ENCODE data around the gene ELF5. TPM values are rescaled to one million over a fixed set of nuclear protein-coding genes. Genes with fewer than 3 reads are reported as not detected.

The ELF5 gene
- total and polyA plus RNA-seq, 2 of the 8 experiments (the other 6 are each of a cell fraction or from before 2014, with no cell fraction given) = not detected

- H2AFZ ChIP-seq (ENCODE audit: low read length) = no peak overlapping the region
- H3K9ac ChIP-seq (replicated peaks in 1 of 4; ENCODE audit: extremely low read depth in 1 of 4, low read depth in 3 of 4, low read length in 3 of 4) = no peak overlapping the region
- H4K20me1 ChIP-seq (replicated peaks in 1 of 2; ENCODE audit: control insufficient read depth in 1 of 2, insufficient read depth in 2 of 2, low read length in 2 of 2) = no peaks in the 10 kb centered on the region
- no peaks in the 10 kb centered on the region for H3K4me1 ChIP-seq (replicated peaks in 1 of 4; ENCODE audit: control insufficient read depth in 3 of 4, insufficient read depth in 4 of 4, low read length in 3 of 4)
- ChIA-PET CTCF (ENCODE audit: partially characterized antibody) (interaction anchor here (0.7 to 4.6 kb wide), 4 partner anchors 11 to 329 kb away, joined by 3 to 24 read pairs (median 6); no protein-coding TSS in a partner anchor), POLR2A (ENCODE audit: partially characterized antibody) (no interaction called here)
- WGBS, 2 experiments (ENCODE audit: extremely low coverage in 1 of 2, insufficient coverage in 1 of 2, insufficient read length in 1 of 2, insufficient replicate concordance in 2 of 2, low coverage in 1 of 2, low lambda C conversion rate in 2 of 2, missing lambda C conversion rate in 1 of 2) = 90% methylated on average over 8 of the region's 8 CpGs; no CpG with 5 or more reads in 1 of the 2 experiments
- H4K8ac ChIP-seq (ENCODE audit: extremely low read depth, insufficient read depth, low read length) = no peak overlapping the region
- no peak overlapping the region for H4K5ac ChIP-seq (ENCODE audit: insufficient read length, low read depth, low read length)
- H2AK5ac ChIP-seq (ENCODE audit: low read depth, low read length) = no peak overlapping the region
- H3K4ac ChIP-seq (replicated peaks; ENCODE audit: insufficient read length, low read depth, low read length) = no peak overlapping the region
- no peak overlapping the region for H2BK20ac ChIP-seq (ENCODE audit: low read length)
- no peak for DNase-seq (ENCODE audit: low read depth in 1 of 2, low spot score in 2 of 2)
- H3K4me3 ChIP-seq (ENCODE audit: extremely low read depth in 1 of 4, insufficient read depth in 2 of 4, low read depth in 3 of 4, low read length in 4 of 4) = no peak overlapping the region
- no peak overlapping the region for H2BK5ac ChIP-seq (ENCODE audit: low read depth, low read length)
- no peaks in the 10 kb centered on the region for H3K9me3 ChIP-seq (ENCODE audit: insufficient read depth in 2 of 2, low read depth in 1 of 2, low read length in 1 of 2)
- H3K79me2 ChIP-seq (ENCODE audit: control insufficient read depth in 1 of 2, insufficient read depth in 2 of 2, low read length in 2 of 2) = no peaks in the 10 kb centered on the region
- no peak for FAIRE-seq
- H3K27ac ChIP-seq (ENCODE audit: low read depth, low read length) = no peak overlapping the region
- no peak overlapping the region for H3K23ac ChIP-seq (ENCODE audit: insufficient read length)
- no peaks in the 10 kb centered on the region for H3K23me2 ChIP-seq (ENCODE audit: low read depth, low read length)
- no peak overlapping the region for H2BK120ac ChIP-seq (replicated peaks; ENCODE audit: low read depth, low read length)
- no peak overlapping the region for H2BK15ac ChIP-seq (ENCODE audit: low read length)
- no peak overlapping the region for H3K14ac ChIP-seq (ENCODE audit: insufficient read length)
- H3K4me2 ChIP-seq (ENCODE audit: insufficient read depth in 1 of 2, low read depth in 2 of 2, low read length in 2 of 2) = no peak overlapping the region
- H4K91ac ChIP-seq (replicated peaks; ENCODE audit: insufficient read length, low read length) = no peak overlapping the region
- no peaks in the 10 kb centered on the region for H3K79me1 ChIP-seq (ENCODE audit: low read depth, low read length)
- H3K56ac ChIP-seq (replicated peaks; ENCODE audit: insufficient read length, low read depth, low read length) = no peak overlapping the region
- no peaks in the 10 kb centered on the region for H3K36me3 ChIP-seq (ENCODE audit: control insufficient read depth in 2 of 4, insufficient read depth in 4 of 4, low read length in 3 of 4)
- H3K18ac ChIP-seq (ENCODE audit: extremely low read depth, low read length) = no peak overlapping the region
- no peaks in the 10 kb centered on the region for H3K27me3 ChIP-seq (replicated peaks in 1 of 4; ENCODE audit: control insufficient read depth in 3 of 4, extremely low read depth in 1 of 4, insufficient read depth in 3 of 4, low read length in 3 of 4)
- no peak overlapping the region for H2BK12ac ChIP-seq (ENCODE audit: low read depth, low read length)
- TF ChIP-seq TBP (IDR thresholded peaks at IDR 0.05; ENCODE audit: low read depth, low read length) (no peak), ZNF274 (IDR thresholded peaks at IDR 0.05; ENCODE audit: borderline replicate concordance, extremely low read depth, low read length) (no peak), PHF8 (conservative IDR thresholded peaks at IDR 0.05; ENCODE audit: low read depth, low read length) (no peak), POLR2A (IDR thresholded peaks at IDR 0.05; ENCODE audit: control extremely low read depth in 1 of 2, low read depth in 2 of 2, low read length in 2 of 2) (no peak), RAD21 (IDR thresholded peaks at IDR 0.05 in 1 of 2, conservative IDR thresholded peaks at IDR 0.05 in 1 of 2; ENCODE audit: low read depth in 2 of 2, low read length in 2 of 2) (no peak), GABPA (IDR thresholded peaks at IDR 0.05; ENCODE audit: borderline replicate concordance, insufficient read depth, low read length) (no peak), KDM5A (IDR thresholded peaks at IDR 0.05; ENCODE audit: low read length) (no peak), EP300 (IDR thresholded peaks at IDR 0.05; ENCODE audit: borderline replicate concordance in 1 of 2, low read depth in 2 of 2, low read length in 2 of 2) (no peak), RBBP5 (IDR thresholded peaks at IDR 0.05; ENCODE audit: borderline replicate concordance, low read depth, low read length) (no peak), TAF1 (IDR thresholded peaks at IDR 0.05; ENCODE audit: low read depth, low read length) (no peak), POU5F1 (IDR thresholded peaks at IDR 0.05; ENCODE audit: low read depth, low read length) (no peak), ASH2L (IDR thresholded peaks at IDR 0.05; ENCODE audit: low read length) (no peak), CREB1 (IDR thresholded peaks at IDR 0.05) (no peak), SP2 (IDR thresholded peaks at IDR 0.05; ENCODE audit: low read length) (no peak)
Measured at GRCh38 chr11:34478845-34479663, 34.5 kb downstream of the ELF5 start.

All from H1 (cell line).